Ammon's horn (tissue), 1 donor: ENCODE measurements around the gene THY1.
"Not testable (repeated sequence)": the region's sequence is repeated elsewhere in the genome, so short reads cannot be mapped to it uniquely, and the experiment has no call there.

Experiments
- DNase-seq: peaks from one replicate; pipeline ENCODE4 v3.0.0-alpha.2; 2016; ENCODE audit warnings: low spot score

Gene THY1

DNA sequence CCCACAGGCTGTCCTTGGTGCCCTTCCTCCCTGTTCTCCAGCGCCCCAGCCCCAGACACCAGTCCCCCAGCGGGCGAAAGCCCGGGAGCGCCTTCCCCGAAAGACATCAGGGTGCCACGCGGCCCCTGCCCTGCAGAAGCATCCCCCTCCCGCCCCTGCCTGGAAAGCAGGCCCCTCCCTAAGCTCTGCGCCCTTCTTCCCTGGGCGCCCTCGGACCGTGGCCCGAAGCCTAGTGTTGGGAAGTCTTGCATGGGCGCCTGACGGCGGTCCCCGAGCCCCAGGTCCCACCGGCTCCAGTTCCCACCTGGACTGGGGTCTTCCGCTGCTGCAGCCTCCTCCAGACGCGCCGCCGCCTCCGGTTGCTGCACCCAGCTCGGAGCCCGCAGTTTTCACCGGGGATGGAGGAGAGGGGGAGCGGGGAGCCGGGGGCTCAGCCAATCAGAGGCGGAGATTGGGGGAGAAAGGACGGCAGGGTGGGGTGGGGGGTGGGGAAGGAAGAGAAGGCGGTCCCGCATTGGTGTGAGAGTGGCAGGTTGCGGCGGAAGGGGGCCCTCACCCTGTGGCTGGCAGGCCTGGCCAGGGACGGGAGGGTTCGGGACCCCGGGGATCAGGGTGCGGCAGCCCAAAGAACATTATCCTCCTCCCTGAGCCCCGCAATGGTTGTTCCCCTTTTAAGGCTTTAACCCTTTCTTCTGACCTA, at the start of gene THY1:
Gene THY1 (minus strand): TSS at position 364 of the 700 bp plus-strand sequence. CDS start 2,267 bp downstream, outside the sequence.
- peak; percentile 70 for DNase-seq

DNA sequence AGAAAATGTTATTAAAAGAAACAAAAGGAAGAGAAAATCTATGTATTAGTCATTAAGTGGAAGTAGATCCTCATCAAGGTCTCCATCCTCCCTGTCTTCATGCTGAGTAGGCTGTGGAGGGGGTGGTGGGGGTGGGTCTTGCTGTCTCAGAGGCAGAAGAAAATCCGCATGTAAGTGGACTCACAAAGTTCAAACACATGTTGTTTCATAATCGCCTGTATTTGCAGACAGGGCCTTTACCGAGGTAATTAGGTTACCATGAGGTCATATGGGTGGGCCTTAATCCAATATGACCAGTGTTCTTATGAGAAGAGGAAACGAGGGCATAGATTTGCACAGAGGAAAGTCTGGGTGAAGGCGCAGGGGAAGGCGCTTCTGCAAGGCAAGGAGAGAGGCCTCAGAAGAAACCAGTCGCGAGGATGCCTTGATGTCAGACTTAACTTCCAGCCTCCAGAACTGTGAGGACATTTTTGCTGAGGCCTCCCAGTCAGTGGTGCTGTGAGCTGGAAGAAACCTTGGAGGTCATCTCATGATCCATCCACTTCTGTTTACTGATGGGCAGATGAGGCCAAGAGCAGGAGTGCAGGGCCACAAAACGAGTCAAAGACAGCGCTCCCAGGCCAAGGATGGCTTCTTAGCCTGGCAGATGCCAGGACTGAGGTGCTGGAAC, 49.3 kb upstream of the THY1 start:
- no peak for DNase-seq

DNA sequence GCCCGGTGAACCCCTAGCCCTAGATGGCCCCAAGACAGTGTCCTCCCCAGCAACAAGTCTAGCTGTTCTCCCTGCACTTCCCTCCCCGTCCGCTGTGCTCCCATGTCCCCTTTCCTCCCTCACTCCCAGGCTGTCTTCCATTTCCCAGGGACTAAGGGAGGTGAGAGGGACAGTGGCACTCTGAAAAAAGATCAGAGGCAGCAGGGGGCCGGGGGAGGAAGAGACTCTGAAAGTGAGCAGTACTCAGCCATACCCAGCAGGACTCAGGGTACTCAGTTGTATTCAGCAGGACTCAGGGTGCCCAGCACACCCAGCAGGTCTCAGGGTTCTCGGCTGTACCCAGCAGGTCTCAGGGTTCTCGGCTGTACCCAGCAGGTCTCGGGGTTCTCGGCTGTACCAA, 48.4 kb upstream of the THY1 start:
- DNase-seq = no peak

DNA sequence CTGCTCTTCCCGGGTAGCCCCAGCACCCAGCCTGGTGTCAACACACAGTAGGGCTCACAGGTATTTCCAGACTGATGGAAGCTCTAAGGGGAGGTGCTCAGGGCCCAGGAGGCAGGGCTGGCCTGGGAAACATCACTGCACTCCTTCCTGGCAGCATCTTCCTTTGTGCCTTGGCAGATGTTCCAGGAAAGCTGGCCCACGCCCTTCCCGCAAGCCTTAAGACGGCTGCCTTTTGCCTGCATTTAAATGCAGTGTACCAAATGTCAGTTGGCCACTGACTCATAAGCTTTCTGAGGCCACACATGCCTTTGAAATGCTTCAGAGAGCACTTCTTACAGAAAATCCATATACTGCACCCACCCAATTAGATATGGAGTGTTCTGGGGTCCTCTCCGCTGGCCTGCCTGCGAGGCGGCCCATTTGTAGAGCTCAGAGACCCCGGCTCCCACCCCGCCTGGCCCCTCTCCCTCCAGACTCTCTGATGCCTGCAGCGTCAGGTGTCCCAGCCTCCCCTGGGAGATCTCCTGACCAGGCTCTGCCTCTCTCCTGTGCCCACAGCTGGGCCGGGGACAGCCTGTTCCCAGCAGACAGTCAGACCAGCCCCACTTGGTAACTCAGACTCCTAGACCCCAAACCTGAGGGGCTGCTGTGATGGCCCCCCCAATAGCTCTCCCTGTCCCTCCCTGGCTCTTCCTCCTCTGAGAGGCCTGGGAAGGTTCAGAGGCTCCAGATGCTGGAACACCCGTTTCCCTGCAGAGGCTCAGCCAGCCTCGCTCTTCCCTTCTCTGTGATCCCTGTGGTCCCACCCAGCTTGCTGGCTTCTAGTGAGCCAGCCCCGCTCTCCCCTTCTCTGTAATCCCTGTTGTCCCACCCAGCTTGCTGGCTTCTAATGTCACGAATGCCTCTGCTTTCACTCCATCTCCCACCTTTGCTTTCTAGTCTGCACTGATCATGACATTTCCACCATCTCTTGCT, 47.6 kb upstream of the THY1 start:
- no peak for DNase-seq

DNA sequence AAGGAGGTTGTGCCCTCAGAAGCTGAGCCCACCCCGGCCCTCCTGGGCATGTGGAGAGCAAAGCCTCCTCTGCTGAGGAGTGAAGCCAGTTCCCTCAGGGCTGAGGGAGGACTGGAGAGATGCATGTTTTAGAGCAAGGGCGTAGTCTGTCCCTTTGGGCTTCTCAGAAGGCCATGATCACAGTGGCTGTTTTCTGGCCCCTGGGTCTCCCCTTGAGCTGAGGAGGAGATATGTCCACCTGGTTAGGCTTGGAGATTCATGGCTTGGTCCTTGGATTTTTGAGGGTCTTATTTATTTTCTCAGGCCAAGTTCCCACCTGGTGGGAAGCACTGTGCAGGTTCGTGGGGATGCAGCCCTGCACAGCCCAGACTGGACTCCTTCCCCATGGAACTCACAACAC, 46.5 kb upstream of the THY1 start:
- DNase-seq = no peak

DNA sequence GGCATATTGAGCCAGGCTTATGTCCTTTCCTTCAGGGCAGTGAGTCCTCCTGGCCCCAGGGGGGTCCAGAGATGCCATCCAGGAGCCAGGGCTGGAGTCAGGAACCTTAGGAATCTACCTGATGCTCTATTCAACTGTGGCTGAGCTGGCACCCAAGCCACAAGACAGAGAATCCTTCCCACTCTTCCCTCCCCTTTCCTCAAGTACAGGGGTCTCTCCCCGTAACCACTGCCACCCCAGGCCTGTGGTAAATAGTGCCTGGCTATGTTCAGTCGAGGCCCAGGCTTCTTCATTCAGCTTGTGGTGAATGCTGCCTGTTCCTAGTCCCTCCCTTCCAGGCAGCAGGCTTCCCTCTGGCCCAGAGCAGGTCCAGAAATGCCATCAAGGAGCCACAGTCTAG, 45.5 kb upstream of the THY1 start:
- DNase-seq = no peak

DNA sequence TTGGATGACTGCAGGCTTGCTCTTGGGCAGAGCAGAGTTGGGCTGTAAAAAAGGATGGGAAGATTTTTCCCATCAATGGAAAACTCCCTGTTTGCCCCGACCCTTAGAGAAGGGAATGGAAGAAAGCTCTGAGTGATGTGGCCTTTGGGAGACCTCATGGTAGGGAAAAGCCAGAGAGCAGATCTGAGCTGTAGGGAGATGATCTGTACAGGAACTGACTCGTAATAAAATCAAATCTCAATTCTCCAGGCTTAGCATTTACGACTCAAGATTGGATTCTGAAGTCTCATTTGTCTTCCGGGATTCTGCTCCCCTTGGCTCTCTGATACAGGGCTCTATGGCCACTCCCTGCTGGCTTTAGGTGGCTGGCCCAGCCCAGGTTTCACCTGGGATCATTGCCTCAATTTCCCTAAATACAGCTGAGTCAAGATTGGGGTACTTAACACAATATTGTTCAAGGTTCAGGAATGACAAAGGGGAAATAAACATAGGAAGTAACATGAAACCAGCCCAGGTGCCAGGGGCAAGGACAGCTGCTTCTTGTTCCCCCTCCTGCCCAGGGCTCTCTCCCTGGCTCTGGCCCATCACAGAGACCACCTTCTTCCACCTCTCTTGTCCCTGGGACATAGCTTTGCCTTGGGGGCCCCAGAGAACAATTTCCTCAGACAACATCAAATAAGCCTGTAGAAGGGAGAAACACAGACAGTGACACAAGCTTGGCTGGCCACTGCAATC, 38.4 kb upstream of the THY1 start:
- DNase-seq = no peak

DNA sequence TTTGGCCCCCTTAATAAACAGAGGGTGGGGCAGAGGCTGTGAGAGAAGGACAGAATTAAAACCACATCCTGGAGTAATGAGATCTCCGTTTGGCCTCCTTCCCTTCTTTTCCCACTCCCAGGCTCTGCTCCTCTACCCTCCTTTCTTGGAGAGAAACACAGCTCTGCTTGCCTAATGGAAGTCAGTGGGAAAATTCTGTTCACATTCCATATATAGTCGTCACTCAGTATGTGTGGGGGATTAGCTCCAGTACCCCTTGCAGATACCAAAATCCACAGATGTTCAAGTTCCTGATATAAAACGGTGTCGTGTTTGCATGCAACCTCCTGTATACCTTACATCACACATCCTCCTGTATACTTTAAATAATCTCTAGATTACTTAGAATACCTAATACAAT, 37.6 kb upstream of the THY1 start:
- no peak for DNase-seq

DNA sequence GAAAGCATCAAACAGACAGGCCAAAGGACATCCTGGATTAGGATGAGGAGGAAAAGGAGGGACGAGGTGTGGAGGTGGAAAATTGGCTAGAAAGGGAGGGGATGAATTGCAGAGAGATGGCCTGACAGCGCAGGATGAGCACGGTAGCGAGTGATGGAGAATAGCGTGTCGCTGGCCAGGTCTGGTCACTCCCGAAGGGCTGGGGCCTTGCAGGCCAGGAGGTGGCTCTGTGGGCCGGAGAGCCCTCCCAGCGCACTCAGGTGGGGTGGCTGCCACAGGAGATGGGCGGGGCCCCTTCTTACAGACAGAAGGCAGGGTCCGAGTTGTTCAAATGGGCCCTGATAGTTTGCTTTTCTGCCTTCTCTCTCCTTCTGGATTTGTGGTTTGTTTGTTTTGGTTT, 37.1 kb upstream of the THY1 start:
- no peak for DNase-seq

DNA sequence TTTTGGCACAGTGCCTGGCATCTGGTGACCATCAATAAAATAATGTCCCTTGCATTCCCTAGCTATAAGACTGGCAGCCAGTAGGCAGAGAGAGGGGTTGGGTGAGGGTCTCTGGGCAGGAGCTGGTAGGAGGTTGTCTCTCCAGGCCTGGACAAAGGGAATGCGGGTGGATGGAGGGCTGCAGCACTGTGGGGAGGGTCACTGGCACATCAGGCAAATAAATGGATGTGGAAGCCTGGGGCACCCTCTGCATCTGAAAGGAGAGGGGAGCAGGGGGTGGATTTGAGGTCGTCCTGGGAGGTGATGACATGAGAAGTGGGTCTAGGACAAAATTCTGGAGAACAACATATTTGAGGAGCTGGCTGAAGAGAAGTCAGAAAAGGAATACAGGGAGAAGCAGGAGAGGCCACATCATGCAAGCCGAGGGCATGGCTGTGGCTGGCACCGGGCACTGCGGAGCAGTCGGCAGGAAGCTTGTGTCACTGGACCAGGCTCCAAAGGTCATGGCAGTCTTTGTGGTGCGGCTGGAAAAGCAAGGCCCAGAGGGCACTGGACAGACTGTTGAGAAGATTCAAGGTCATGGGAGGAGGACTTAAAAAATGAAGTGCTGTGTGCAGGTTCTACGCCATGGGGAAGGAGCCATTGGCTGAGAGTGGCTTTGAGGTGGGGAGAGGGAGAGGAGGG, 36.5 kb upstream of the THY1 start:
- DNase-seq = no peak

DNA sequence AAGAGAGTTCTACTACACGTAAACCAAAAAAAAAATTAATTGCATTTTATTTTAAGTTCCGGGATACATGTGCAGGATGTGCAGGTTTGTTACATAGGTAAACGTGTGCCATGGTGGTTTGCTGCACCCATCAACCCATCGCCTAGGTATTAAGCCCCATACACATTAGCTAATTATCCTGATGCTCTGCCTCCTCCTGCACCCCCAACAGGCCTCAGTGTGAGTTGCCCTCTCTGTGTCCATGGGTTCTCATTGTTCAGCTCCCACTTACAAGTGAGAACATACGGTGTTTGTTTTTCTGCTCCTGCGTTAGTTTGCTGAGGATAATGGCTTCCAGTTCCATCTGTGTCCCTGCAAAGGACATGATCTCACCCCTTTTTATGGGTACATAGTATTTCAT, 32.7 kb upstream of the THY1 start:
- DNase-seq = not testable (repeated sequence)

DNA sequence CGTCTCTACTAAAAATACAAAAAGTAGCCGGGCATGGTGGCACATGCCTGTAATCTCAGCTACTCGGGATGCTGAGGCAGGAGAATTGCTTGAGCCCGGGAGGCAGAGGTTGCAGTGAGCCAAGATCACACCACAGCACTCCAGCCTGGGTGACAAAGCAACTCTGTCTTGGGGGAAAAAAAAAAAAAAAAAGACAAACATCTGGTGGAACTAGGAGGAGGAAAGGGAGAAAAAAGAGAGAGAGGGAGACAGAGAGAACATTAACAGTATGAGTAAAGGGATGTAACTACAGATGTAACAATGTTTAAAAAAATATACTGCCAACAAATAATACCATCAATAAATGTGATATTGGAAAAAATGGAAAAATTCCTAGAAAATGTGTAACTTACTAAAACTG, 32.3 kb upstream of the THY1 start:
- not testable (repeated sequence) for DNase-seq

DNA sequence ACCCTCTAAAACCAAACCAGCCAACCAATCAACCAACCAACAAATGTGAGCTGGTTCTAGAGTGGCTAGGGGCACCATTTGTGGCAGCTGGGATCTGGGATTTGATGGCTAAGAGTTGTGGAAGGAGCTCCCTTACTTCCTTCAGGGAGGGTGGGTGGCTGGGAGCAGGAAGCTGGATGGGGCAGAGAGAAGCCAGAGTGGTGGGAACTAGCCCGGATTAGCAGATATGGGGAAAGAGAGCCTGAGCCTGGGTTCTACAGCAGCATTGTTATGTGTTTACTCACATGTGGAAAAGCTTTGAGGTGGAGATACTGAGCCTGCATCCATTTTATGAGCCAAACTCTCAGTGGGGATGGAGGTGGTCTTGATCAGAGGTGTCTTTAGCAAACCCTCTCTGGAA, 30.9 kb upstream of the THY1 start:
- no peak for DNase-seq

DNA sequence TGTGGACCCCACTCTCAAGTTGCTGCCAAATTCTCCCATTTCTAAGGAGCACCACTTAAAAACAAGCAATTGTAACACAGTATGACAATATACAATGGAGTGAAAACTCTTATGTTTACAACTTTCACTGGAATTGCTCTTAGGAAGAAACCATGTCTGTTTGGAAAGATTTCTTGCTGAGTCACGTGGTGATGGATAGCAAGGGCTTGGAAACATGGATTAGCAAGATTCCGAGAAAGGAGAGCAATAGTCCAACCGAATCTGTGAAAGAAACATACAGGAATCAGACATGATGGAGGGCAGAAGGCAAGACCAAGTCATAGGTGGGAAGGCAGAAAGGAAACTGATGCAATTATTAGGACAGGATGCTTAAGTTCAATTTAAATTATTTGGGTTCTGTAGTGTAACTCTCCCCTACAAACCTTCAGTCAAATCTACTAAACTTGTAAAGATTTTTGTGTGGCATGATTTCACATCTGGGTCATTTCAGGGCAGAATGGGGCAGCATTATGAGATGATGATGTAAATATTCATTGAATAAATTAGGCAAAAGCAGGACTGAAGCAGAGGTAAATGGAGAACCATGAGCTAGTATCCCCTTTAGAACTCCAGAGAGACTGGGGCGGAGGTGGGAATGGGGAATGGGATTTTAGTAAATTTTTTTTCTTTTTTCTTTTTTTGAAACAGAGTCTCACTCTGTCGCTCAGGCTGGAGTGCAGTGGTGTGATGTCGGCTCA, 27.8 kb upstream of the THY1 start:
- no peak for DNase-seq

DNA sequence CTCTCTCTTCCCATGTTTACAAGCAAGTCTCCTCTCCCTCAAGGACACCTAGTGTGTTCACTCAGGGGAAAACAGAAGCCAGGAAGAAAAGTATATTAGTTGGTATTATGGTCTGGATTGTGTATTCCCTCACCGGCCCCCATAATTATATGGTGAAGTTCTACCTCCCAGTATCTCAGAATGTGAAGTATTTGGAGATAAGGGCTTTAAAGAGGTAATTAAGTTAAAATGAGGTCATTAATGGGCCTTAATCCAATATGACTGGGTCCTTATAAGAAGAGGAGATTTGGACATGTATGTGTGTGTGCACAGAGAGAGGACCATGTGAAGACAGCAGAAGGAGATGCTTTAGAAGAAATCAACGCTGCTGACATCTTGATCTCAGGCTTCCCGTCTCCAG, 26.5 kb upstream of the THY1 start:
- DNase-seq = no peak

DNA sequence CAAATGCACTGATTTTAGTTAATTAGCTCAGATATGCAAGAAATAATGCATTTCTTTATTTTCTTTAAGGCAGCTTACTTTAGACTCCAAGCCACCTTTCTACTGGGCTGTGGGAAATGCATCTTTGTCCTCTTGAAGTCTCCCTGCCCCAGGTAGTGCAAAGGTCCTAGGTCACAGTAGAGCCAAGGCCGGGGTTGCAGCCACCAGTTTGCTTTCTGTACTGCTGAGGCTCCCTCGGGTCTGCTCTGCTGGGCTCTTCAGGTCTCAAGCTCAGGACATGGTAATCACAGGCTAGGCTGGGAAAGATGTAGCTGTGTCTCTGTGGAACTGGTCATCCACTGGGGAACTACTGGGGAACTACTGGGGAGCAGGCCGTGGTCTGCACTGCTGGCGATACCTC, 25.4 kb upstream of the THY1 start:
- no peak for DNase-seq

DNA sequence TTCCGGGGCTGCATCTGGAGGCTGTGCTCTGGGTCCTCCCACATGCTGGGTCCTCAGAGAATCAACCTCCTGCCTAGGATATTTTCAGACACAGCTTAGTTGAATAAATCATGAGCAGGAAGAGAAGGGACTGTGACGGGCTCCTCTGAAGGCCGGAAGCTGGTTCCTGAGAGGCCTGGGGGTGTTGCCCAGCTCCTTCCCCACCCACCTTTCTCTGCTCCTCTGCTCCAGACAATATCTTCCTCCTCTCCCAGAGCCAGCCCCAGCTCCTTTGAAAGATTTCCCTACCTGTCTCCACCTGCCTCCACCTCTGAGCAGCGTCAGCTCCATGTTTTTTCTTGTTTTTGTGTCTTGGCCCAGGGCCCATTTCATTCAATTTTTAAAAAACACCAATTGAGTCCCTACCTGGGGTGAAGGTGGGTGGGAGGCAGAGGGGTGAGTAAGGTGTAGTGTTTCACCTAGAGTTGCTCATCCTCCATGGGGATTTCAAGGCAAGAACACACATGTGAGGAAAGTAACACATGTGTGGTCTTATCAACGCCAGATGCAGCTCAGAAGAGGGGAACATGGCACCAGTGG, 24.8 kb upstream of the THY1 start:
- DNase-seq = no peak

DNA sequence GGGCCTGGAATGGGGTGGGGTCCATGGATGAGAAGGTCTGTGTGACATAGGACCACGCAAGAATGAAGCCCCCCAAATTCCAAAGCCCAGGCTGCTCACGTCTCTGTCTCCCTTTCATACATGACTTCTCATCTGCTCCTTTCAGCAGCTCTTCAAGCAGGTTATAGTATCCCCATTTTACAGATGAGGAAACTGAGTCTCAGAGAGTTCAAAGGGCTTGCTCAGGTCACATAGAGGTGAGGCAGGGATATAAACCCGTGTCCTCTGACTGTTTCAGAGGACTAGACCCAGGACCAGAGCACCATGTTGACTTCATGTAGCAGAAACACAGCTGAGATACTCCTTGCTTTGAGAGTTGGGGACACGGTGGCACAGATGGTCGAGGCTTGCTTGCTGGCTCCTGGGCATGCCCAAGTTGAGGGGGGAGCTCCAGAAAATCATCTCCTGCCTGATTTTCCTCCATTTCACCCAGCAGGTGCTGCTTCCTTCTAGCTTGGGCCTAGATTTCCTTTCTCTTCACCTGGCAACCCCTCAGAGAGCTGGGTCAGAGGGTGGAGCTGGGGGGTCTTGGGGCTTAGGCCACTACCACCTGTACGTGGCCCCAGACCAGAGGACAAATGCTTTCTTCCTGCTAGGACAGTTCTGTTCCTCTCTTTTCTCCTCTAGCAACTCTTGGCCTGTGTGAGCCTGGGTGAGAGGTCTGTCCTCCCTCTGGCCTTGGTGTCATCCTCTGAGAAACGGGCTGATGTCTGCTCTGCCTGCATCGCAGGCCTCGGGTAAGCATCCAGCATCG, 24.1 kb upstream of the THY1 start:
- DNase-seq = no peak

DNA sequence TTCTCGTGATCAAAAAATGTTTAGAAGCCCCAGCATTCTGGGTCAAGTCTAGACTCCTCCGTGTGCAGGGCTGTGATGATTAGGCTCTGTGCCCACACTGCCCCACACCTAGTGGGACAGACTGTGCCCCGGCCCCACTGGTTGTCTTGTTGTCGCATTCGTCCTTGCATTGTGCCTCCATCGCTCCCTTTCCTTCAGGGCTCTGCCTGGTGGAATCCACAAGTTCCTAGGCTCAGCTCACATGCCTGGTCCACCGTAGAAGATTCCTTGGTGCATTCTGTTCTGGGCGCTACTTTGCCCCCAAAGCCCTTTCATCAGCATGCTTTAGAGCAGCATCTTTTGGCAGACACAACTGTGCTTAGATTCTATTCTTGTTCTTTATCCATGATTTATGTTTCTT, 23.5 kb upstream of the THY1 start:
- DNase-seq = no peak

DNA sequence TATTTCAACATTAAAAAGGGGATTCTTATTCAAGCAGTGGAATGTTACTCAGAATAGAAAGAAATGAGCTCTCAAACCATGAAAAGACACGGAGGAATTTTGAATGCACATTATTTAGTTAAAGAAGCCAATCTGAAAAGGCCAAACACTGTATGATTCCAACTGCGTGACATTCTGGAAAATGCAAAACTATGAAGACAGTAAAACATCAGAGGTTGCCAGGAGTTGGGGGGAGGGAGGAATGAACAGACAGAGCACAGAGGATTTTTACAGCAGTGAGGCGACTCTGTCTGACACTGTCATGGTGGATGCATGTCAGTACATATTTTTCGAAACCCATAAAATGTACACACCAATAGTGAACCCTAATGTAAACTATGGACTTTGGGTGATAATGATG, 22.9 kb upstream of the THY1 start:
- no peak for DNase-seq
